ENCODE measurements around the gene USHBP1. TPM values are rescaled to one million over a fixed set of nuclear protein-coding genes. Genes with fewer than 3 reads are reported as not detected.

The USHBP1 gene
- total RNA-seq, 4 donors from 2014 or later, result 8.9 to 24.3 (median 11.1) TPM

DNA sequence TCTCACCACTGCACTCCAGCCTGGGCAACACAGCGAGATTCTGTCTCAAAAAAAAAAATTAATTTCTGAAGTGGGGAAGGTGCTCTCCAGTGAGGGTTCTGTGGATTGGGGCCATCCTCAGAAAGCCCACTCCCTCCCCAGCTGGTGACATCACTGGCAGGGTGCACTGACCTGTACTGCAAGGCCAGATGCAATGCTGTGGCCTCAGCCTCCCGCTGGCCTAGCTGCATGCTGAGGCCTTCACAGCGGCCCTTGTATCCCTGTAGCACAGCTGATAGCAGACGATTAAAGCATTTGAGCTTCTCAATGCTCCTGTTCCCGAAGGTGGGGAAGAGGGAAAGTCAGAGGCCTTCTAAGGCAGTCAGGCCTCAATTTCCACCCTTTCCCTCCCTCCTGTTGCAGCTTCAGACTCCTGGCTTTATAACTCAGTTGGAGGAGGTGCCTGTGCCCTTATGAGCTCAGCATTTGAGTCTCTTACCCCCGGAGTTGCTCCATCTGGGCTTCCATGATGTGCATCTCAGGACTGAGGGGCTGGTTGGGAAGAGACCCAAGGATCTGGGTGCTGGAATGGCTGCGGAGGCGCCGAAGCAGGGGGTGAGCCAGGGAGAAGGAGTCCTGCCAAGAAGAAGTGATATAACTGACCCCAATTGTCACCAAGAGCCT is 5.3 kb downstream of the USHBP1 start:
- Histone ChIP-seq H3K27me3 (no peaks in the 10 kb centered on the region), H3K36me3 (no peaks in the 10 kb centered on the region), H3K9me3 (no peaks in the 10 kb centered on the region), H3K4me1 (no peaks in the 10 kb centered on the region), H3K27ac (no peak overlapping the region), H3K4me3 (replicated peaks in 1 of 3) (no peak overlapping the region)
- TF ChIP-seq, protein P1, sequence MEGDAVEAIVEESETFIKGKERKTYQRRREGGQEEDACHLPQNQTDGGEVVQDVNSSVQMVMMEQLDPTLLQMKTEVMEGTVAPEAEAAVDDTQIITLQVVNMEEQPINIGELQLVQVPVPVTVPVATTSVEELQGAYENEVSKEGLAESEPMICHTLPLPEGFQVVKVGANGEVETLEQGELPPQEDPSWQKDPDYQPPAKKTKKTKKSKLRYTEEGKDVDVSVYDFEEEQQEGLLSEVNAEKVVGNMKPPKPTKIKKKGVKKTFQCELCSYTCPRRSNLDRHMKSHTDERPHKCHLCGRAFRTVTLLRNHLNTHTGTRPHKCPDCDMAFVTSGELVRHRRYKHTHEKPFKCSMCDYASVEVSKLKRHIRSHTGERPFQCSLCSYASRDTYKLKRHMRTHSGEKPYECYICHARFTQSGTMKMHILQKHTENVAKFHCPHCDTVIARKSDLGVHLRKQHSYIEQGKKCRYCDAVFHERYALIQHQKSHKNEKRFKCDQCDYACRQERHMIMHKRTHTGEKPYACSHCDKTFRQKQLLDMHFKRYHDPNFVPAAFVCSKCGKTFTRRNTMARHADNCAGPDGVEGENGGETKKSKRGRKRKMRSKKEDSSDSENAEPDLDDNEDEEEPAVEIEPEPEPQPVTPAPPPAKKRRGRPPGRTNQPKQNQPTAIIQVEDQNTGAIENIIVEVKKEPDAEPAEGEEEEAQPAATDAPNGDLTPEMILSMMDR (IDR thresholded peaks at IDR 0.05), result no peak
- TF ChIP-seq POLR2A (IDR thresholded peaks at IDR 0.05), result no peak
- 89 to 99% methylated on average over 9 of the region's 9 CpGs for WGBS, 2 donors
- no peak for DNase-seq
- intact Hi-C loops (cut with DNase I), result no loop called here

DNA sequence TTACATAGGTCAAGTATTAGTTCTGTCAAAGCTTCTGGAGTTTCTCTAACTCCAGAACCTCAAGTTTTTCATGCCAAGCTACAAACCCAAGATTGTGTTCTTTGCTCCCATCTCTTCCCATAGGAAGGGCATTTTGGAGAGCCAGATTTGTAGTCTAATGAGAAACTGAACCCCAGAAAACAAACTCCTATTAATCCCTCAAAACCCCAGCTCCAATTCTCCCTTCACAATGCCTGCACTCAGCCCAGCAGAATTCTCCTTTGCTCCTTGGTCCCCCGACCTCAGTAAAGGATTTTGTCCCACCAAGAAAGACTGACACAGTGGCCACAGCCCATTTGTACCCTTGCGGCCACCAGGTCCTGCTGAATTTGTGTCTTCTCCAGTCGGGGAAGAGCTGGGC is 8.4 kb downstream of the USHBP1 start:
- Histone ChIP-seq H3K9me3 (no peaks in the 10 kb centered on the region), H3K27ac (no peak overlapping the region), H3K4me1 (no peaks in the 10 kb centered on the region), H3K4me3 (replicated peaks in 1 of 3) (no peak overlapping the region), H3K27me3 (no peaks in the 10 kb centered on the region), H3K36me3 (no peaks in the 10 kb centered on the region)
- DNase-seq, result no peak
- 74 to 95% methylated on average over 3 of the region's 3 CpGs for WGBS, 2 donors
- intact Hi-C loops (cut with DNase I), result no loop called here
- TF ChIP-seq, protein P1 (IDR thresholded peaks at IDR 0.05), result no peak
- TF ChIP-seq POLR2A (IDR thresholded peaks at IDR 0.05), result no peak

DNA sequence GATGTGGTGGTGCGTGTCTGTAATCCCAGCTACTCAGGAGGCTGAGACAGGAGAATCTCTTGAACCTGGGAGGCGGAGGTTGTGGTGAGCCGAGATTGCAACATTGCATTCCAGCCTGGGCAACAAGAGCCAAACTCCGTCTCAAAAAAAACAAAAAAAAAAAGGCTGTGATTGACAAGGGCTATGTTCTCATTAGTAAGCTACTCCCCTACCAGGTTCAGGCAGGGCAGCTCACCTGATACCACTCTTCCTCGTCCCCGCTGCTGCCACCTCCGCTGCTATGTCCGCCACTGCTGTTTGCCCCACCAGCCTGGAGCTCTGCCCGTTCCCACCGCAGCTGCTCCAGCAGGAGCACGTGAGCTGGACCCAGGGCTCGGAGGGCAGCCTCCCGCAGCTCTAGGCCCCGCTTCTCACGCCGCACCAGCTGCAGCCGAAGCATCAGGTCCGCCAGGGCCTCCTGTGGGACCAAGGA is 9.4 kb downstream of the USHBP1 start:
- intact Hi-C loops (cut with DNase I), result no loop called here
- no peak overlapping the region for H3K27ac ChIP-seq
- H3K36me3 ChIP-seq, result no peaks in the 10 kb centered on the region
- H3K27me3 ChIP-seq, result no peaks in the 10 kb centered on the region
- no peaks in the 10 kb centered on the region for H3K4me1 ChIP-seq
- H3K9me3 ChIP-seq, result no peaks in the 10 kb centered on the region
- DNase-seq, result peak in 1 of 2 donors; percentile 12
- H3K4me3 ChIP-seq (replicated peaks in 1 of 3), result no peak overlapping the region
- WGBS, 2 donors, result 52 to 55% methylated on average over 16 to 18 of the region's 18 CpGs
- TF ChIP-seq POLR2A (IDR thresholded peaks at IDR 0.05), result no peak
- TF ChIP-seq, protein P1 (IDR thresholded peaks at IDR 0.05), result no peak

DNA sequence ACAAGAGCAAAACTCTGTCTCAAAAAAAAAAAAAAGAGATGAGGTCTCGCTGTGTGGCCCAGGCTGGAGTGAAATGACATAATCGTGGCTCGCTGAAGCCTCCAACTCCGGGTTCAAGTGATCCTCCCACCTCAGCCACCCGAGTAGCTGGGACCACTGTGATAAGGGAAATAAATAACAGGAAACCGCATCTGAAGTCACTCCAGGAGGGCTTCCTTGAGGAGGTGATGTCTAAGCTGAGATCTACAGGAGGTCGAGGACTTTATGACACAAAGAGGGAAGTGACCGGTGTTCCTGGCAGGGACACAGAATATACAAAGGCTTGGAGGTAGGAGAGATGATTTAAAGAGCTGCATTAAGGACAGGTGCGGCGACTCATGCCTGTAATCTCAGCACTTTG is 9.9 kb downstream of the USHBP1 start:
- WGBS, 2 donors, result 89 to 92% methylated on average over 10 of the region's 10 CpGs
- intact Hi-C loops (cut with DNase I), result no loop called here
- H3K9me3 ChIP-seq, result no peaks in the 10 kb centered on the region
- H3K4me3 ChIP-seq (replicated peaks in 1 of 3), result no peak overlapping the region
- TF ChIP-seq, protein P1 (IDR thresholded peaks at IDR 0.05), result no peak
- no peak for TF ChIP-seq POLR2A (IDR thresholded peaks at IDR 0.05)
- H3K27me3 ChIP-seq, result no peaks in the 10 kb centered on the region
- no peaks in the 10 kb centered on the region for H3K36me3 ChIP-seq
- no peak overlapping the region for H3K27ac ChIP-seq
- DNase-seq, result no peak
- H3K4me1 ChIP-seq, result no peaks in the 10 kb centered on the region

DNA sequence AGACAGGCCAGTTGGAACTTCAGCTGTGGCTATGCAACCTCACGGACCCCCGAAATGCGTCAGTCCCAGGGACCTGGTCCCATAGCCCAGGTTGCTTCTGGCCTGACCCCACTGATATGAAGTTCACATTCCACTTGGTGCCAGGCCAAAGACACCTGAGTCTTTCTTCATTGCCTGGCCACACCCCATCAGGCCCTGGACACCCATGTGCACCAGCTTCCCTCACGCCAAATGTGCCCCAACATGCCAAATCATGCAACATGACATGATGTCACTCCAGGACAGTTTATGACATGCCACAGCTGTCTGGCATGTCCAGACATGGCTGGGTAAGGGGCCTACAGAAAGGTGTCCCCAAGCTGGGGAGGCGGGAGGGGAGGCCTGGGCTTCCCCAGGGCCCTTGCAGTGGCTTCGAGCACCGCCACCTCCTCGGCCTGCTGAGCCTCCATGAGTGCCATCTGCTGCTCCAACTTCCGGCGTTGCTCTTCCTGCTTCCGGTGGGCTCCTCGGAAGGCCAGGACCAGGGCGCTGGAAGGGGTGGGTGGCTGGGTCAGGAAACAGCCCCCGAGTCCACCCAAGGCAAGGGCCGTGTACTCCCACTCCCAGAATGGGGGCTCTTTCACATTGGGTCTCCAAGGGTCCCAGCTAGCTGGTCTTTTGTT is 14.5 kb downstream of the USHBP1 start:
- H3K4me1 ChIP-seq, result peaks cover 9 to 10% of the 10 kb centered on the region in 2 donors
- intact Hi-C loops (cut with DNase I), result no loop called here
- no peak for TF ChIP-seq POLR2A (IDR thresholded peaks at IDR 0.05)
- TF ChIP-seq, protein P1 (IDR thresholded peaks at IDR 0.05), result no peak
- DNase-seq, result no peak
- H3K27ac ChIP-seq, result no peak overlapping the region
- 89 to 90% methylated on average over 14 to 15 of the region's 15 CpGs for WGBS, 2 donors
- no peaks in the 10 kb centered on the region for H3K27me3 ChIP-seq
- no peaks in the 10 kb centered on the region for H3K9me3 ChIP-seq
- no peaks in the 10 kb centered on the region for H3K36me3 ChIP-seq
- H3K4me3 ChIP-seq (replicated peaks in 1 of 3), result no peak overlapping the region

Measured in thyroid gland (tissue), 4 donors.